GM06990 (cell line): ENCODE results near the gene ZCCHC8.

Experiments used
- DNase-seq: peaks from one replicate; pipeline ENCODE4 v3.0.0-alpha.2; 2011; ENCODE audit not compliant: insufficient read length; ENCODE audit errors: extremely low read depth
- H3K27me3 ChIP-seq: replicated peaks from 2 replicates; pipeline ENCODE4 v1.6.0; 2011; ENCODE audit warnings: low read length; ENCODE audit not compliant: control insufficient read depth, insufficient read depth
- H3K36me3 ChIP-seq: 2 replicates; pipeline ENCODE4 v1.5.1; 2011; ENCODE audit warnings: low read length; ENCODE audit not compliant: control insufficient read depth, insufficient read depth
- H3K4me3 ChIP-seq: replicated peaks from 2 replicates; pipeline ENCODE4 v1.5.1; 2011; ENCODE audit warnings: low read depth, mild to moderate bottlenecking, control low read depth, low read length
- TF ChIP-seq, protein P1 (sequence below): IDR thresholded peaks from 2 replicates; pipeline ENCODE4 v1.5.1; 2011; ENCODE audit warnings: low read length, control low read depth, mild to moderate bottlenecking, inconsistent platforms; ENCODE audit not compliant: insufficient read depth, poor library complexity, severe bottlenecking

ZCCHC8 gene

DNA sequence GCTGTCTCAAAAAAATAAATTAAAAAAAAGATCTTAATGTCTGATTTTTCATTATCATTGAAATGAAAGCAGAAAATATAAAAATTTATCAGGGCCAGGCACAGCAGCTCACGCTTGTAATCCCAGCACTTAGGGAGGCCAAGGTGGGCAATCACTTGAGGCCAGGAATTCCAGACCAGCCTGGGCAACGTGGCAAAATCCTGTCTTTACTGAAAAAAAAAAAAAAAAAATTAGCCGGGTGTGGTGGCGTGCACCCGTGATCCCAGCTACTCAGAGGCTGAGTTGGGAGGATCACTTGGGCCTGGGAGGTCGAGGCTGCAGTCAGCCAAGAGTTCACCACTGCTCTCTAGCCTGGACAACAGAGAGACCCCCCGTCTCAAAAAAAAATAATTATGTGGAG lies 40.7 kb downstream of the ZCCHC8 start:
- Histone ChIP-seq H3K27me3 (no peaks in the 10 kb centered on the region), H3K36me3 (no peaks in the 10 kb centered on the region), H3K4me3 (no peak overlapping the region)
- no peak for DNase-seq
- TF ChIP-seq, protein P1, sequence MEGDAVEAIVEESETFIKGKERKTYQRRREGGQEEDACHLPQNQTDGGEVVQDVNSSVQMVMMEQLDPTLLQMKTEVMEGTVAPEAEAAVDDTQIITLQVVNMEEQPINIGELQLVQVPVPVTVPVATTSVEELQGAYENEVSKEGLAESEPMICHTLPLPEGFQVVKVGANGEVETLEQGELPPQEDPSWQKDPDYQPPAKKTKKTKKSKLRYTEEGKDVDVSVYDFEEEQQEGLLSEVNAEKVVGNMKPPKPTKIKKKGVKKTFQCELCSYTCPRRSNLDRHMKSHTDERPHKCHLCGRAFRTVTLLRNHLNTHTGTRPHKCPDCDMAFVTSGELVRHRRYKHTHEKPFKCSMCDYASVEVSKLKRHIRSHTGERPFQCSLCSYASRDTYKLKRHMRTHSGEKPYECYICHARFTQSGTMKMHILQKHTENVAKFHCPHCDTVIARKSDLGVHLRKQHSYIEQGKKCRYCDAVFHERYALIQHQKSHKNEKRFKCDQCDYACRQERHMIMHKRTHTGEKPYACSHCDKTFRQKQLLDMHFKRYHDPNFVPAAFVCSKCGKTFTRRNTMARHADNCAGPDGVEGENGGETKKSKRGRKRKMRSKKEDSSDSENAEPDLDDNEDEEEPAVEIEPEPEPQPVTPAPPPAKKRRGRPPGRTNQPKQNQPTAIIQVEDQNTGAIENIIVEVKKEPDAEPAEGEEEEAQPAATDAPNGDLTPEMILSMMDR, result no peak

DNA sequence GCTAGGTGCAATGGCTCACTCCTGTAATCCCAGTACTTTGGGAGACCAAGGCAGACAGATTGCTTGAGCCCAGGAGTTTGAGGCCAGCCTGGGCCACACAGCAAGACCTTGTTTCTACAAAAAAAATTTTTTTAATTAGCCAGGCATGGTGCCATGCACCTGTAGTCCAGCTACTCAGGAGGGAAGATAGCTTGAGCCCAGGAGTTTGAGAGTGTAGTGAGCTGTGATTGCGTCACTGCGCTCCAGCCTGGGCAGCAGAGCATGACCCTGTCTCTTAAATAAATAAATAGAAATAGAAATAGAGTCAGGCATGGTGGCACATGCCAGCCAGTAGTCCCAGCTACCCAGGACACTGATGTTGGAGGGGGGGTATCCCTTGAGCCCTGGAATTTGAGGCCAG lies 41.5 kb downstream of the ZCCHC8 start:
- DNase-seq, result no peak
- Histone ChIP-seq H3K4me3 (no peak overlapping the region), H3K36me3 (no peaks in the 10 kb centered on the region), H3K27me3 (no peaks in the 10 kb centered on the region)
- TF ChIP-seq, protein P1, result no peak

DNA sequence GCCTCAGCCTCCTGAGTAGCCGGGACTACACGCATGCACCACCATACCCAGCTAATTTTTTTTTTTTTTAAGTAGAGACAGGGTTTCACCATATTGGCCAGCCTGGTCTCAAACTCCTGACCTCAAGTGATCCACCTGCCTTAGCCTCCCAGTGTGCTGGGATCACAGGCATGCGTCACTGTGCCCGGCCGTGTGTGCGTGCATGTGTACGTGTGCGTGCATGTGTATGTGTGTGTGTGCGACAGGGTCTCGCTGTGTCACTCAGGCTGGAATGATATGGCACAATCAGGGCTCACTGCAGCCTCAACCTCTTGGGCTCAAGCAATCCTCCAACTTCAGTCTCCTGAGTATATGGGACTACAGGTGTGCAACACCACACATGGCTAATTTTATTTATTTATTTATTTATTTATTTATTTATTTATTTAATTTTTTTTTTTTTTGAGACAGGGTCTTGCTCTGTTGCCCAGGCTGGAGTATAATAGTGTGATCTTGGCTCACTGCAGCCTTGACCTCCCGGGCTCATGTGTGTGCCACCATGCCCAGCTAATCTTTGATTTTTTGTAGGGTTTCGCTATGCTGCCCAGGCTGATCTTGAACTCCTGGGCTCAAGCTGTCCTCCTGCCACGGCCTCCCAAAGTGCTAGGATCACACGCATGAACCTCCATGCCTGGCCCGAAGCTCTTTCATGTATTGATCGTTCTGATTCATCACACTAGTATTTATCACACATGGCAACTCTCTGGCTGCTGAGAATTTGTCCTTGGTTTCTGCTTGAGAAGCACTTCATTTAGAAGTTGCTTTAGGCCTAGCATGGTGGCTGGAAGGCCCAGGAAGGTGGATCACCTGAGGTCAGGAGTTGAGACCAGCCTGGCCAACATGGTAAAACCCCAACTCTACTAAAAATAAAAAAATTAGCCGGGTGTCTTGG lies 42.4 kb downstream of the ZCCHC8 start:
- Histone ChIP-seq H3K27me3 (no peaks in the 10 kb centered on the region), H3K36me3 (no peaks in the 10 kb centered on the region), H3K4me3 (no peak overlapping the region)
- TF ChIP-seq, protein P1, result no peak
- no peak for DNase-seq

DNA sequence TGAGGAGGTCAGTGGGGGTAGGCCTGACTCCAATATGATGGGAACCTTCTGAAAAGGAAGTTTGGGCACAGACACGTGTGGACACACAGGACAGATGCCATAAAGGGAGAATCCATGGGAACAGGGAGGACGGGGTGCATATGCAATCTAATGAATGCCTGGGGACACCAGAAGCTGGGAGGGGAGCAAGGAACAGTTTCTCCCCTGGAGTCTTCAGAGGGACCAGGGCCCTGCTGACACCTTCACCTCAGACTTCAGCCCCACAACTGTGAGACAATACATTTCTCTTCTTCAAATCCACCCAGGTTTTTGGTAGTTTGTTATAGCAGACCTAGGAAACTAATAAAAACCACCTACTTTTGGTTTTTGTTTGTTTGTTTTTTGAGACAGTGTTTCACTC lies 43.1 kb downstream of the ZCCHC8 start:
- TF ChIP-seq, protein P1, result no peak
- H3K4me3 ChIP-seq, result no peak overlapping the region
- no peaks in the 10 kb centered on the region for H3K27me3 ChIP-seq
- no peak for DNase-seq
- no peaks in the 10 kb centered on the region for H3K36me3 ChIP-seq

DNA sequence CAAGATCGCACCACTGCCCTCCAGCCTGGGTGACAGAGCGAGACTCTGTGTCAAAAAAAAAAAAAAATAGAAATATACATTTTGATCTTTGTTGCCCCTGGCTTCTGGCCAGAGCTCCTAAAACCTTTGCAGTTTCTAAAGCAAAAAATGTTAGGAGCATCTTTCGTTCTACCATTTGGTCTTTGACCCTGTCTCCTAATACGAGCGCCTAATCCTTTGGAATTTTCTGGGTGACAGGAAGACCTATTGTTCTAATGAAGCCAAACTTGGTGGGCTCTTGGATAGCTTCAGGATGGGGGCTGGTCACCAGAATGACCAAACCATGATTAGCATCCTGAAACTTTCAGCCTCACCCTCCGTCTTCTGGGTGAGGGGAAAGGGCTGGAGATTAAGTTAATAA lies 46.0 kb downstream of the ZCCHC8 start:
- no peak for DNase-seq
- no peak overlapping the region for H3K4me3 ChIP-seq
- no peaks in the 10 kb centered on the region for H3K27me3 ChIP-seq
- H3K36me3 ChIP-seq, result no peaks in the 10 kb centered on the region
- TF ChIP-seq, protein P1, result no peak
